Measurements from ENCODE around the gene PALLD. TPM values are rescaled to one million over a fixed set of nuclear protein-coding genes. Genes with fewer than 3 reads are reported as not detected.

PALLD gene
- total and polyA plus RNA-seq, 2 of the 8 experiments (the other 6 are each of a cell fraction or from before 2014, with no cell fraction given), result 10.5 to 25.0 TPM

- TF ChIP-seq CHD7 (IDR thresholded peaks at IDR 0.05; ENCODE audit: insufficient replicate concordance, low read length), result no peak
- no peak for TF ChIP-seq POLR2AphosphoS5 (IDR thresholded peaks at IDR 0.05; ENCODE audit: low read depth, low read length)
- no peak for TF ChIP-seq SP4 (IDR thresholded peaks at IDR 0.05; ENCODE audit: low read length)
- no peak for TF ChIP-seq CBX8 (IDR thresholded peaks at IDR 0.05; ENCODE audit: borderline replicate concordance, low read depth, low read length)
- TF ChIP-seq RBBP5 (IDR thresholded peaks at IDR 0.05; ENCODE audit: borderline replicate concordance, low read depth, low read length), result no peak
- no peak for TF ChIP-seq JUN (IDR thresholded peaks at IDR 0.05; ENCODE audit: low read depth, low read length)
- TF ChIP-seq EGR1 (IDR thresholded peaks at IDR 0.05; ENCODE audit: borderline replicate concordance, low read depth, low read length), result no peak
- TF ChIP-seq CTBP2 (IDR thresholded peaks at IDR 0.05; ENCODE audit: borderline replicate concordance, insufficient read depth, insufficient read length, low read length), result no peak
- no peak for TF ChIP-seq MAX (IDR thresholded peaks at IDR 0.05)
- TF ChIP-seq TAF1 (IDR thresholded peaks at IDR 0.05; ENCODE audit: low read depth, low read length), result no peak
- no peak for TF ChIP-seq HDAC2 (IDR thresholded peaks at IDR 0.05; ENCODE audit: borderline replicate concordance in 1 of 2, low read depth in 2 of 2, low read length in 2 of 2)
Measured at GRCh38 chr4:168717847-168718246, 221.0 kb downstream of the PALLD start (continued).

All from H1 (cell line).